ENCODE results near the gene RFX2.

DNA sequence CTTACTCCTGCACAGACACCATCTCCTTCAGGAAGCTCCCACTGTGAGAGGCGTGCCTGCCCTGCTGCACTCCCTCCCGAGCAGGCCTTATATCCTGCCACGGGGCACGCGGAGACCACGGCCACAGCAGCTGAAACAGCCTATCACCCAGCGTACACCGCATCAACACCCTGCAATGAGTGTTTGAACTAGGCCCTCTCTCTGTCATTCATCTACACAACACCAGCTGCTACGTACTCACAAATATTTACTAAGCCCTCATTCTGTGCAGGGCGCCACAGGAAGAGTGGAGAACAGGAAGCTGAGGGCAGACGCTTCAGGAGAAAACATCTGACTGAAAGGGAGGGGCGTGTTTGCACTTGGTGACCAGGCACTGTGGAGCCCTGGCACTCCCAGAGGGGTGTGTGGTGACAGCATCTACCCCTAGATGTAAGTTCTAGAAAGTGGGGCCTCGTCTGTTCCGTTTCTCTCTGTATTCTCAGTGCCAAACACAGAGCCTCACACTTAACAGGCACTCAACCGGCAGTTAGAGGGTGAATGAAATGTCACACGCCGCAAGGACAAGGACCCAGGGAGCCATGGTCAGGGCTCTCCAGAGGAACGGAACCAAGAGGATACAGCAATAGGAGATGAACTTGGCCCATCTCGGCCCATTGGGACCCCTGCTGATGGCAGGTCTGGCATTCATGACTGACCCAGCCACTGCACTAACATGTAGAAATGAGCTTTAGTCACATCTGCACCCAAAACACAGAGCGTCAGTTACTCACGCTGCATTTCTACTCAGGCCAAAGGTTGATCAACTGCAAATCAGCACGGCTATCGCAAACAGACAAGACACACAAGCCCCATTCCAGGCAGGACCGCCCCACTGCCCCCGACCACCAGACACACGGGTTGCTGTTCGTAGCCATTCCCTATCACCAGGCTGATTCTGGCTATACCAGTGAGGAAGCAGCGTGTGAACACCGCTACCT, 148.0 kb downstream of the RFX2 start:
- TF ChIP-seq, protein P1, sequence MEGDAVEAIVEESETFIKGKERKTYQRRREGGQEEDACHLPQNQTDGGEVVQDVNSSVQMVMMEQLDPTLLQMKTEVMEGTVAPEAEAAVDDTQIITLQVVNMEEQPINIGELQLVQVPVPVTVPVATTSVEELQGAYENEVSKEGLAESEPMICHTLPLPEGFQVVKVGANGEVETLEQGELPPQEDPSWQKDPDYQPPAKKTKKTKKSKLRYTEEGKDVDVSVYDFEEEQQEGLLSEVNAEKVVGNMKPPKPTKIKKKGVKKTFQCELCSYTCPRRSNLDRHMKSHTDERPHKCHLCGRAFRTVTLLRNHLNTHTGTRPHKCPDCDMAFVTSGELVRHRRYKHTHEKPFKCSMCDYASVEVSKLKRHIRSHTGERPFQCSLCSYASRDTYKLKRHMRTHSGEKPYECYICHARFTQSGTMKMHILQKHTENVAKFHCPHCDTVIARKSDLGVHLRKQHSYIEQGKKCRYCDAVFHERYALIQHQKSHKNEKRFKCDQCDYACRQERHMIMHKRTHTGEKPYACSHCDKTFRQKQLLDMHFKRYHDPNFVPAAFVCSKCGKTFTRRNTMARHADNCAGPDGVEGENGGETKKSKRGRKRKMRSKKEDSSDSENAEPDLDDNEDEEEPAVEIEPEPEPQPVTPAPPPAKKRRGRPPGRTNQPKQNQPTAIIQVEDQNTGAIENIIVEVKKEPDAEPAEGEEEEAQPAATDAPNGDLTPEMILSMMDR (IDR thresholded peaks at IDR 0.05; ENCODE audit: insufficient read depth, low read length) = no peak
- TF ChIP-seq SPI1 (IDR thresholded peaks at IDR 0.05; ENCODE audit: borderline replicate concordance, low read depth) (no peak), POLR2AphosphoS5 (IDR thresholded peaks at IDR 0.05; ENCODE audit: low read depth) (no peak)
- TF ChIP-seq, protein P2, sequence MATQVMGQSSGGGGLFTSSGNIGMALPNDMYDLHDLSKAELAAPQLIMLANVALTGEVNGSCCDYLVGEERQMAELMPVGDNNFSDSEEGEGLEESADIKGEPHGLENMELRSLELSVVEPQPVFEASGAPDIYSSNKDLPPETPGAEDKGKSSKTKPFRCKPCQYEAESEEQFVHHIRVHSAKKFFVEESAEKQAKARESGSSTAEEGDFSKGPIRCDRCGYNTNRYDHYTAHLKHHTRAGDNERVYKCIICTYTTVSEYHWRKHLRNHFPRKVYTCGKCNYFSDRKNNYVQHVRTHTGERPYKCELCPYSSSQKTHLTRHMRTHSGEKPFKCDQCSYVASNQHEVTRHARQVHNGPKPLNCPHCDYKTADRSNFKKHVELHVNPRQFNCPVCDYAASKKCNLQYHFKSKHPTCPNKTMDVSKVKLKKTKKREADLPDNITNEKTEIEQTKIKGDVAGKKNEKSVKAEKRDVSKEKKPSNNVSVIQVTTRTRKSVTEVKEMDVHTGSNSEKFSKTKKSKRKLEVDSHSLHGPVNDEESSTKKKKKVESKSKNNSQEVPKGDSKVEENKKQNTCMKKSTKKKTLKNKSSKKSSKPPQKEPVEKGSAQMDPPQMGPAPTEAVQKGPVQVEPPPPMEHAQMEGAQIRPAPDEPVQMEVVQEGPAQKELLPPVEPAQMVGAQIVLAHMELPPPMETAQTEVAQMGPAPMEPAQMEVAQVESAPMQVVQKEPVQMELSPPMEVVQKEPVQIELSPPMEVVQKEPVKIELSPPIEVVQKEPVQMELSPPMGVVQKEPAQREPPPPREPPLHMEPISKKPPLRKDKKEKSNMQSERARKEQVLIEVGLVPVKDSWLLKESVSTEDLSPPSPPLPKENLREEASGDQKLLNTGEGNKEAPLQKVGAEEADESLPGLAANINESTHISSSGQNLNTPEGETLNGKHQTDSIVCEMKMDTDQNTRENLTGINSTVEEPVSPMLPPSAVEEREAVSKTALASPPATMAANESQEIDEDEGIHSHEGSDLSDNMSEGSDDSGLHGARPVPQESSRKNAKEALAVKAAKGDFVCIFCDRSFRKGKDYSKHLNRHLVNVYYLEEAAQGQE (IDR thresholded peaks at IDR 0.05; ENCODE audit: insufficient replicate concordance, low read depth) = no peak
